ENCODE results near the gene ZNF610. TPM values are rescaled to one million over a fixed set of nuclear protein-coding genes. Genes with fewer than 3 reads are reported as not detected.
"Not testable (repeated sequence)": the region's sequence is repeated elsewhere in the genome, so short reads cannot be mapped to it uniquely, and the experiment has no call there.

ZNF610 gene
- total RNA-seq (2014; rRNA removed): 1.8 and 2.4 TPM in 2 replicates
- polyA plus RNA-seq (2012): 0.95 TPM

DNA sequence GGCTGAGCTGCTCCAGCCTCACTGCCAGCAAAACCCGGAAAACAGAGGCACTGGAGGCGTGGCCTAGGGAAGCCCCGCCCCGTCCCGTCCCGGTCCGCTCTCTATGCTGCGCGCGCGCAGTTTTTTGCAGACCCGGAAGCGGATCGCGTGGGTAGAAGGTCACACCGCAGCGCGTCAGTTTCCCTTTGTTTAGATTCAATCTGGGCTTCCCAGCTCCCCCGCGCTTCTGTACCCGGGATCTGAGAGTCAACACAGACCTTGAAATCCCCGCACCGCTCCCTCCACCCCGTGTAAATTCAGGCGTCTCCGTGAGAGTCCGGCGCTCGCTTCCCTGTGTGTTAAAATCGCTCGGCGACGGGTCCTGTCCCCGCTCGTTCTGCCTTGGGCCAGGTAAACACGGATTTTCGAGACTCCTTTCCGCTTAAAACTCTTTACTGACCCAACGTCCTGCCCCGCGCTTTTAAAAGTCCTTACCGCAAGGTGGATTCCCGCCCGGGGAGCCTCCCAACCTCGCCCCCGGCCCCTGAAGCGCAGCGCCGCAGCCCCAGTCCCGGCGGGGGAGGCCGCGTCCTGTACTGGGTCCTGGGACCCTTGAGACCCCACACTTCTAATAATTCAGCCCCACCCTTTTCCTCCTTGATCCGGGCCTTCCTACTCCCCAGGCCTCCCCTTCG lies at the start of gene ZNF610:
Gene ZNF610, plus strand, starts transcription at position 127 of the 674 bp plus-strand sequence. CDS start 12,930 bp downstream, outside the sequence.
- DNase-seq (ENCODE audit: low read depth): peak; percentile 73

- no peak for DNase-seq (ENCODE audit: low read depth)
Observed at GRCh38 chr19:52286256-52286655, 49.8 kb upstream of the ZNF610 start.

DNA sequence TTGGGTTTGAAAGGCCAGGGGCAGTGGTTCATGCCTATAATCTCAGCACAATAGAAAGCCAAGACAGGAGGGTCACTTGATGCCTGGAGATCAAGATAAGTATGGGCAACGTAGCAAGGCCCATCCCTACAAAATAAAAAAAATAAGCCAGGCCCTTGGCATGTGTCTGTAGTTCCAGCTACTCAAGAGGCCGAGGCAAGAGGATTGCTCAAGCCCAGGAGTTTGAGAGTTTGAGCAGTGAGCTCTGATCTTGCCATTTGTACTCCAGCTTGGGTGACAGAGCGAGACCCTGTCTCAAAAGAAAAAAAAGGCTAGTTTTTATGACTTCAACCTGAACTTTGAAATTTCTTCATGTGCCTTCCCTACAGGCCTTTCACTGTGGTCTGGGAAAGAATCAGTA lies 44.3 kb upstream of the ZNF610 start:
- no peak for DNase-seq (ENCODE audit: low read depth)

- not testable (repeated sequence) for DNase-seq (ENCODE audit: low read depth)
Observed at GRCh38 chr19:52292946-52293345, 43.1 kb upstream of the ZNF610 start.

DNA sequence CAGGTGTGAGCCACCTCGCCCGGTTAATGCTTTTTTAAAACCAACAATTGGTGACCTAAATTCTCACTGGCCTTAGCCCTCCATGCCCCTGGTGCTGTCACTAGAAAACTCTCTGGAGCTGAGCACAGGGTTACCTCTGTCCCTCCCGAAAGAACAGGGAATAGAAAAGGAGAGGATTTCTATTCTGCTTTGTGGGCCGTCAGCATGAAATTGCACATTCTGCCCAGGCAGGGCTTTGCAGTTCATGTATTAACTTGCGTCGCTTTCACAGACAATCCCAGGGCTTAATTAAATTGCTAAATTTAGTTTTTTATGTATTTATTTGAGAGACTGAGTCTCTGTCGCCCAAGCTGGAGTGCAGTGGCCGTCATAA lies 39.7 kb upstream of the ZNF610 start:
- DNase-seq (ENCODE audit: low read depth): no peak

DNA sequence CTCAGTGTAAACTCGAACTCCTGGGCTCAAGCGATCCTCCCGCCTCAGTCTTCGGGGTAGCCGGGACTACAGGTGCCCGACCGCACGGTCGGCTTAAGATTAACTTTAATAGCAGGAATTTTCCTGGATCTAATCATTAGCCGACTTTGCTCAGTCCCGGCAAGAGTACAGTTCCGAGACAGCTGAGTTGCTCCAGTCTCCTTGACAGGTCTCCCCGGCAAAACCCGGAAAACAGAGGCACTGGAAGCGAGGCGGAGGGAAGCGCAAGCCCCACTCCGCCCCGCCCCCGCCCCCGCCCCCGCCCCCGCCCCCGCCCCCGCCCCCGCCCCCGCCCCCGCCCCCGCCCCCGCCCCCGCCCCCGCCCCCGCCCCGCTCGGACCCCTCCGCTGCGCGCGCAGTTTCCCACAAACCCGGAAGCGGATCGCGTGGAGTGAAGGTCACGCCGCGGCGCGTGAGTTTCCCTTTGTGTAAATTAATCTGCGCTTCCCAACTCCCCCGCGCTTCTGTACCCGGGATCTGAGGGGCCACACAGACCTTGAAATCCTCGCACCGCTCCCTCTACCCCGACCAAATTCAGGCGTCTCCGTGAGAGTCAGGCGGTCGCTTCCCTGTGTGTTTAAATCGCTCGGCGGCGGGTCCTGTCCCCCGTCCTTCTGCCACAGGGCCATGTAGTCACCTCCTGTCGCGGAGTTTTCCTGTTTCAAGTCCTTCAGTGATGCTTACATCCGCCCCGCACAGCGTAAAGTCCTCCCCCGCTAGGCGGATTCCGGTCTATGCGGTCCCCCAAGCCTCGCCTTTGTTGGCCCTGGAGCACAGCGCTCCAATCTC lies 39.1 kb upstream of the ZNF610 start, which contains the start of gene ZNF480:
Gene ZNF480, plus strand, starts transcription at position 397 of the 828 bp plus-strand sequence. CDS start 3,244 bp downstream, outside the sequence.
- DNase-seq (ENCODE audit: low read depth): peak; percentile 74

GRCh38 chr19:52297601-52298364 lies 38.3 kb upstream of the ZNF610 start:
- peak; percentile 9 for DNase-seq (ENCODE audit: low read depth)

GRCh38 chr19:52307275-52307674 lies 28.8 kb upstream of the ZNF610 start:
- DNase-seq (ENCODE audit: low read depth): peak; percentile 32

- DNase-seq (ENCODE audit: low read depth): no peak
Observed at GRCh38 chr19:52322429-52322828, 13.6 kb upstream of the ZNF610 start.

DNA sequence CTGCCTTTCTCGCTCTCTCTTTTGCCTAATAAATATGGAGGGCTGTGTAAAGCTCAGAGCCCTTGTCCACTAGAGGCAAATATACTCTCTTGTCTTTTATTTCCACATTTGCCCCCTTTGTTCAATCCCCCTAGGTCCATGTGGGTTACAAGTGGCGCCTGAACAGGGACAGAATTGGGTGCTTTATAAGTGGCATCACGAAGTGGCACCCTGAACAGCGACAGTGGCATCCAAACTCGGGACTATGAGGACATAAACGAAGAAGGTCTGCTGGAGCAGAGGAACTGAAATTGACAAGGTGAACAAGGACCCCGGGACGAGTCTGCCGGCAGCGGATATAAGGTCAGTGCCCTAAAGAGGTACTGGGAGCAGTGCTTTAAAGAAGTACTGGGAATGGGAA lies 4.3 kb upstream of the ZNF610 start:
- DNase-seq (ENCODE audit: low read depth): no peak

- DNase-seq (ENCODE audit: low read depth): no peak
Observed at GRCh38 chr19:52335768-52336116, 301 bp upstream of the ZNF610 start.

DNA sequence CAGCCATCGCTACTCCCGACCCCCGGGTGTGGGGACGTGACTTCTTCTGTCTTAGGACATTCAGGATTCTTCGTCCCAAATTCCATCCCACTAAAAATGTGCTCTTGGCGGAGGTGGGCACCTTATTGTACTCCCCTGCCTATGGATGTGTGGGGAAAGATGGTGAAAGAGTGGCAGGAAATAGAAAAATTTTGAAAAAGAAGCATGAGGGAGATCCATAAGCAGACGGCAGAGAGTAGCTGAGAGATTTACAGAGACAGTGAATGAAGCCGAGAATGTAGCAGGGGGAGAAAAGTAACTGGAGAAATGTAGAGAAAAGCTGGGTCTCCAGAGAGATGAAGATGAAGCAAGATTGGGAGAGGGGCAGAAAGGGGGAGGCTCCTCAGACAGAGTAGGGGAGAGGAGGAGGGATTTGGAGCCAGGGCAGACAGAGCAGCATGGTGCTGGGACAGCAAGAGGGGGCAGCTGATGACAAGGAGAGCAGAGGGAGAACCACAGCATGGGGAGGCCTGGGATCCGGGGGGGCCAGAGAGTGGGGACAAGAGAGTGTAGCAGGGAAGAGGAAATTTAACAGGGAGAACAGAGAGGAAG lies 843 bp downstream of the ZNF610 start:
- DNase-seq (ENCODE audit: low read depth): peak; percentile 16

- not testable (repeated sequence) for DNase-seq (ENCODE audit: low read depth)
Observed at GRCh38 chr19:52339022-52339421, 3.0 kb downstream of the ZNF610 start.

DNA sequence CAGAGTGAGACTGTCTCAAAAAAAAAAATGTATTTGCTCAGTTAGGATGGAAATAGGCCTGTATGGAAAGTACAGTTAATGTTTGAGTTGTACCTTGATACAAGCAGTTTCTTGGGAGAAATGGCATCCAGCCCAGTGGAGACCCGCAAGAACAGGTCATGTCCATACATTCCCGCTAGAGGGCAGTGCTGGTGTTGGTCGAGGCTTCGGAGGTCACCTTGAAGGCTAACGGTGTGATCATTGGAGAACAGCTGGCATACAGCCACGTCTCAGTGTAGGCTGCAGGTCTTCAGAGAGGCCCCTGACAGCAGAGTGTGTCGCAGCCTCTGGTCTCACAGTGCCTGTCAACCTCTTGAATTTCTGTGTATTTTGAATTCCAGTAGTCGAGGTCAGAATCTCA lies 7.5 kb downstream of the ZNF610 start:
- DNase-seq (ENCODE audit: low read depth): peak; percentile 31

- DNase-seq (ENCODE audit: low read depth): no peak
Observed at GRCh38 chr19:52345162-52345561, 9.1 kb downstream of the ZNF610 start.

DNA sequence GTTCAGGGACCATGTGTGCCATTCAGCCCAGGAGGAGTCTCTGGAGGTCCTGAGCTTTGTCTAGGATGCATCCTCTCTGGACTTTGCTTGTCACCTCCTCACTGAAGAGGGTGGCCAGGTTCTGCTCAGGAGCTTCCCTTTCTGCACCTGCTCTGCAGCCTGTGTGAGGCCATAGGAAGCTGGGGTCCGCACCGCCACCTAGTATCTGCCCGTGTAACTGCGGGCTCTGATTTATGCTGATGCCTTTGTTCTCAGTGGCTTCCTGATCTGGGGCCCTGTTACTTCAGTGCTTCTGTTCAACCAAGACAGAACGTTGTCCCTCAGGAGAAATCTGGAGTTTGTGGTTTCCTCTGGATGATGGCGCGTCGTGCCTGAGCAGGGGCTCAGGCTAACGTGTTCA lies 15.5 kb downstream of the ZNF610 start:
- no peak for DNase-seq (ENCODE audit: low read depth)

DNA sequence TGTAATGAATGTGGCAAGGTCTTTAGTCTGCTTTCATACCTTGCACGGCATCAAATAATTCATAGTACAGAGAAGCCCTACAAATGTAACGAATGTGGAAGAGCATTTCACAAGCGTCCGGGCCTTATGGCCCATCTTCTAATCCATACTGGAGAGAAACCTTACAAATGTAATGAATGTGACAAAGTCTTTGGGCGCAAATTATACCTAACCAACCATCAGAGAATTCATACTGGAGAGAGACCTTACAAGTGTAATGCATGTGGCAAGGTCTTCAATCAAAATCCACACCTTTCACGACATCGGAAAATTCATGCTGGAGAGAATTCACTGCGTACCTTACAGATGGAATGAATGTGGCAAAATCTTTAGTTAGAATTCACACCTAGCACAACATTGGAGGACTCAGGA lies 30.4 kb downstream of the ZNF610 start:
- DNase-seq (ENCODE audit: low read depth): no peak

- peak; percentile 86 for DNase-seq (ENCODE audit: low read depth)
Observed at GRCh38 chr19:52369559-52370340, 33.7 kb downstream of the ZNF610 start, which contains the start of gene ZNF880. Gene ZNF880 (plus strand): TSS chr19:52369923. CDS start chr19:52369966, 43 bp downstream.

GRCh38 chr19:52370341-52370710 lies 34.3 kb downstream of the ZNF610 start:
- DNase-seq (ENCODE audit: low read depth): no peak

DNA sequence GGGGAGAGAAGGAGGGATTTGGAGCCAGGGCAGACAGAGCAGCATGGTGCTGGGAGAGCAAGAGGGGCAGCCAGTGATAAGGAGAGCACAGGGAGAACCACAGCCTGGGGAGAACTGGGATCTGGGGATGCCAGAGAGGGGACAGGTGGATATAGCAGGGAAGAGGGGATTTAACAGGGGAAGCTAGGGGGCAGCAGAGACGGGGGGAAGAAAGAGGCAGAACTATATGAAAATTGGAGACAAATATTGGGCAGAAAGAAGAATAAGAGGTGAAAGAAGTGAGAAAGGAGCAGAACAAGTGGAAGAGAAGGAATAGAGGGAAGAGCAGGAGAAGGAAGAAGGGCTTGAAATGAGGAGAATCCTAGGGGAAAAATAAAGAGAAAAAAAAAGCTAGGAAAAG lies 55.1 kb downstream of the ZNF610 start:
- no peak for DNase-seq (ENCODE audit: low read depth)
